HL-60 (cell line): ENCODE results near the gene OR5AP2.

Experiments
- DNase-seq, 2 experiments: peaks; one replicate each; pipeline ENCODE4 v3.0.0-alpha.2; 2010 to 2020; ENCODE audit warnings: low read depth in 1 of 2, low spot score in 1 of 2
- H3K27ac ChIP-seq: fragments of 250-450 bp; sonication (Bioruptor Pico); replicated peaks from 2 replicates; pipeline ENCODE4 v1.5.1; 2020; ENCODE audit warnings: mild to moderate bottlenecking, moderate library complexity
- H3K27me3 ChIP-seq: fragments of 250-450 bp; sonication (Bioruptor Pico); 2 replicates; pipeline ENCODE4 v1.5.1; 2021; ENCODE audit warnings: mild to moderate bottlenecking, moderate library complexity; ENCODE audit not compliant: insufficient read depth, poor library complexity, severe bottlenecking
- H3K4me3 ChIP-seq: replicated peaks from 2 replicates; pipeline ENCODE4 v1.5.1; 2011; ENCODE audit warnings: mild to moderate bottlenecking, control low read depth, low read length; ENCODE audit not compliant: insufficient read depth
- CTCF ChIP-seq: IDR thresholded peaks from one replicate; pipeline ENCODE4 v1.5.1; 2011; ENCODE audit warnings: low read length, control low read depth, inconsistent platforms; ENCODE audit not compliant: insufficient read depth
- GABPA ChIP-seq: IDR thresholded peaks from 2 replicates; pipeline ENCODE4 v1.6.1; 2012; ENCODE audit warnings: low read depth
- POLR2AphosphoS5 ChIP-seq: IDR thresholded peaks from 2 replicates; pipeline ENCODE4 v1.6.1; 2012; ENCODE audit warnings: low read depth
- REST ChIP-seq: IDR thresholded peaks from 2 replicates; pipeline ENCODE4 v1.6.1; 2012; ENCODE audit warnings: low read depth; ENCODE audit not compliant: insufficient replicate concordance
- SPI1 ChIP-seq: IDR thresholded peaks from 2 replicates; pipeline ENCODE4 v1.6.1; 2012; ENCODE audit warnings: low read depth, mild to moderate bottlenecking, borderline replicate concordance

The OR5AP2 gene

GRCh38 chr11:56636861-56637260 is 5.4 kb downstream of the OR5AP2 start:
- Histone ChIP-seq H3K27ac (no peak overlapping the region), H3K27me3 (peaks cover 2% of the 10 kb centered on the region), H3K4me3 (no peak overlapping the region)
- no peak for TF ChIP-seq GABPA
- TF ChIP-seq POLR2AphosphoS5 = no peak
- TF ChIP-seq SPI1 = no peak
- TF ChIP-seq CTCF = no peak
- no peak for TF ChIP-seq REST
- no peak for DNase-seq

GRCh38 chr11:56632329-56632728 is 9.9 kb downstream of the OR5AP2 start:
- Histone ChIP-seq H3K27me3 (peaks cover 2% of the 10 kb centered on the region), H3K4me3 (no peak overlapping the region), H3K27ac (no peak overlapping the region)
- no peak for TF ChIP-seq REST
- DNase-seq = no peak

GRCh38 chr11:56625946-56626345 is 16.3 kb downstream of the OR5AP2 start:
- TF ChIP-seq CTCF = no peak
- no peak for TF ChIP-seq GABPA
- no peak for TF ChIP-seq REST
- TF ChIP-seq SPI1 = no peak
- no peak for TF ChIP-seq POLR2AphosphoS5
- no peak for DNase-seq
- H3K27me3 ChIP-seq = no peaks in the 10 kb centered on the region
- no peak overlapping the region for H3K27ac ChIP-seq
- H3K4me3 ChIP-seq = no peak overlapping the region

GRCh38 chr11:56624661-56625110 is 17.6 kb downstream of the OR5AP2 start:
- no peak overlapping the region for H3K4me3 ChIP-seq
- H3K27ac ChIP-seq = no peak overlapping the region
- TF ChIP-seq GABPA (no peak), CTCF (peak; percentile 28)
- H3K27me3 ChIP-seq = no peaks in the 10 kb centered on the region
- DNase-seq = peak in 1 of 2 experiments; percentile 19
